ENCODE results near the gene FARP1. TPM values are rescaled to one million over a fixed set of nuclear protein-coding genes. Genes with fewer than 3 reads are reported as not detected.

Gene FARP1
- total RNA-seq, 4 donors from 2014 or later, result 28.3 to 69.2 (median 36.4) TPM

GRCh38 chr13:98482476-98483444, 339.9 kb downstream of the FARP1 start:
- ATAC-seq, result peak; percentile 42
- peak overlapping the region in 3 of 4 donors; percentile 62 to 80 (median 70) for H3K27ac ChIP-seq
- peaks cover 0 to 6% of the 10 kb centered on the region in 2 donors for H3K36me3 ChIP-seq
- H3K27me3 ChIP-seq, result no peaks in the 10 kb centered on the region
- H3K4me1 ChIP-seq, result peaks cover 2 to 100% (median 45%) of the 10 kb centered on the region in 3 donors
- 48 to 58% methylated on average over 6 to 17 of the region's 28 CpGs for WGBS, 2 donors (ENCODE audit: low coverage in 1 of 2)
- H3K4me3 ChIP-seq, result no peak overlapping the region
- H3K9me3 ChIP-seq, result no peaks in the 10 kb centered on the region
- TF ChIP-seq EP300 (IDR thresholded peaks at IDR 0.05) (no peak), POLR2AphosphoS5 (IDR thresholded peaks at IDR 0.05) (peak; percentile 67), CTCF (IDR thresholded peaks at IDR 0.05) (peak in 1 of 4 experiments; percentile 37), POLR2A (IDR thresholded peaks at IDR 0.05) (no peak)

- TF ChIP-seq POLR2A (IDR thresholded peaks at IDR 0.05) (no peak), EP300 (IDR thresholded peaks at IDR 0.05) (no peak), CTCF (IDR thresholded peaks at IDR 0.05) (no peak), POLR2AphosphoS5 (IDR thresholded peaks at IDR 0.05) (no peak)
- H3K4me3 ChIP-seq, result no peak overlapping the region
- no peaks in the 10 kb centered on the region for H3K27me3 ChIP-seq
- peak overlapping the region in 3 of 4 donors; percentile 62 to 80 (median 70) for H3K27ac ChIP-seq
- no peak for ATAC-seq
- H3K36me3 ChIP-seq, result peaks cover 0 to 6% of the 10 kb centered on the region in 2 donors
- WGBS, 2 donors (ENCODE audit: low coverage in 1 of 2), result 68 to 71% methylated on average over 12 to 14 of the region's 14 CpGs
- H3K4me1 ChIP-seq, result peaks cover 2 to 100% (median 42%) of the 10 kb centered on the region in 3 donors
- no peaks in the 10 kb centered on the region for H3K9me3 ChIP-seq
These were observed 340.9 kb downstream of the FARP1 start for GRCh38 chr13:98483601-98484288.

GRCh38 chr13:98484289-98485219, 341.7 kb downstream of the FARP1 start:
- peaks cover 0 to 6% of the 10 kb centered on the region in 2 donors for H3K36me3 ChIP-seq
- peak; percentile 86 for ATAC-seq

More at GRCh38 chr13:98484289-98485219, 341.7 kb downstream of the FARP1 start:
- Histone ChIP-seq H3K4me1 (peaks cover 2 to 100% (median 42%) of the 10 kb centered on the region in 3 donors), H3K9me3 (no peaks in the 10 kb centered on the region), H3K4me3 (no peak overlapping the region), H3K27me3 (no peaks in the 10 kb centered on the region), H3K27ac (peak overlapping the region in 3 of 4 donors; percentile 62 to 80 (median 70))
- 21 to 31% methylated on average over 6 to 7 of the region's 21 CpGs for WGBS, 2 donors (ENCODE audit: low coverage in 1 of 2)
- TF ChIP-seq EP300 (IDR thresholded peaks at IDR 0.05), result no peak
- TF ChIP-seq POLR2AphosphoS5 (IDR thresholded peaks at IDR 0.05), result peak; percentile 80
- no peak for TF ChIP-seq CTCF (IDR thresholded peaks at IDR 0.05)
- no peak for TF ChIP-seq POLR2A (IDR thresholded peaks at IDR 0.05)

Data from gastroesophageal sphincter (tissue), 4 donors.